Esophagus squamous epithelium (tissue), 5 donors: ENCODE data around the gene THRAP3. TPM values are rescaled to one million over a fixed set of nuclear protein-coding genes. Genes with fewer than 3 reads are reported as not detected.

Experiments
- DNase-seq: peaks from one replicate; lab custom pipeline; 2025; lab: John Stamatoyannopoulos, UW
- H3K27ac ChIP-seq, 4 donors: fragments of 200-600 bp; sonication (generic); one replicate each; pipeline ENCODE4 v1.5.1; 2016 to 2019; ENCODE audit warnings: mild to moderate bottlenecking in 1 of 4
- H3K27me3 ChIP-seq, 4 donors: fragments of 200-600 bp; sonication (generic); 1 replicate in 3 of 4; 2 replicates in 1 of 4; pipeline versions ENCODE4 v1.5.1 to v1.6.0; 2017 to 2021; ENCODE audit warnings: antibody characterized with exemption in 1 of 4
- H3K36me3 ChIP-seq, 3 donors: fragments of 200-600 bp; sonication (generic); one replicate each; pipeline ENCODE4 v1.5.1; 2016 to 2019
- H3K4me1 ChIP-seq, 3 donors: fragments of 200-600 bp; sonication (generic); one replicate each; pipeline ENCODE4 v1.5.1; 2017 to 2019
- H3K4me3 ChIP-seq, 4 donors: fragments of 200-600 bp; sonication (generic); 1 replicate in 3 of 4; 2 replicates in 1 of 4; pipeline ENCODE4 v1.5.1; 2016 to 2019; ENCODE audit warnings: mild to moderate bottlenecking in 2 of 4, moderate library complexity in 1 of 4
- H3K9me3 ChIP-seq, 3 donors: fragments of 200-600 bp; sonication (generic); one replicate each; pipeline ENCODE4 v1.5.1; 2016 to 2019
- POLR2A ChIP-seq, 4 donors: fragments of 450-650 bp; IDR thresholded peaks; one replicate each; pipeline ENCODE4 v1.6.1; 2017; ENCODE audit warnings: antibody characterized with exemption in 4 of 4, mild to moderate bottlenecking in 4 of 4, moderate library complexity in 3 of 4
- WGBS, 2 donors: methylation state at CpG; one replicate each; pipeline ENCODE4 v1.1.5; 2018; 5-methylcytosine and 5-hydroxymethylcytosine counted together
- intact Hi-C: fragments of 100-400 bp; cut with DNase I; formaldehyde crosslinking; loops from one replicate; pipeline ENCODE4 v1.15.0; 2022
- total RNA-seq, 4 donors: library from RNA; depleted of rRNA; stranded (reverse); fragments of >200 nt; gene quantifications; one replicate each; pipeline ENCODE4 v1.1.0, GENCODE V29; 2016
- TF ChIP-seq, protein P1 (sequence below), 6 experiments: fragments of 450-650 bp in 4 of 6; fragments of 200-600 bp in 2 of 6; sonication (generic) in 2 of 6; IDR thresholded peaks; one replicate each; pipeline ENCODE4 v1.5.1; 2016 to 2019; ENCODE audit warnings: antibody characterized with exemption in 6 of 6, mild to moderate bottlenecking in 4 of 6, moderate library complexity in 4 of 6
- donor health status: DM: yes; HTN: yes; CAD: no.

The THRAP3 gene
- total RNA-seq, 4 donors from 2014 or later, result 56.5 to 83.5 (median 73.6) TPM

DNA sequence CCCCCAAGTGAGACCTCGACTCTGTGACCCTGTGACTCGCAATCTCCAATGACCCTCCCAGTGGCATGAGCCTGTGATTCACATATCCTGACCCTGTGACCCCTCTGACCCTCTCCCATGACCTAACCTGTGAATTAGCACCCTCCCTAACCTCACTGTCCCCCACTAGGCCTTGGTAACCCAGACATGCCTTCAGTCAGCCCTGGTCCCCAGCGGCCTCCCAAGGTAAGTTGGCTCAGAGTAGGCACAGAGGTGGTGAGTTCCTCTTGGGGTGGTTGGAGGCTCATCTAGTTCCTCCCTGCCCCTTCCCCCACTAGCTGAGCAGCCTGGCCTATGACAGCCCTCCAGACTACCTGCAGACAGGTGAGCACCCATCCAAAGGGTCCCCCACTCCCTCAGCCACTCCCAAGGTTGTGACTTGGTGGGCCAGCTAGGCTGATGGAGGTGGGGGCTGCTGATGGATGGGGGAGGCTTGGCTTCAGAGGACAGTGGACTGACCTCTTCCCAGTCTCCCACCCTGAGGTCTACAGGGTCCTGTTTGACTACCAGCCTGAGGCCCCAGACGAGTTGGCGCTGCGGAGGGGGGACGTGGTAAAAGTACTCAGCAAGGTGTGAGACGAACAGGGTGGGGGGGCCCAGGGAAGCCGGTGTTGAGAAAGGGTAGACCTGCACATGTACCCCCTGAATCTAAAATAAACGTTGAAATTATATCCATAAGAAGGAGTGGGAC, 83.5 kb downstream of the THRAP3 start:
- WGBS, 2 donors, result 89 to 96% methylated on average over 2 to 7 of the region's 10 CpGs
- no peak for DNase-seq
- Histone ChIP-seq H3K27me3 (no peaks in the 10 kb centered on the region), H3K4me3 (peak overlapping the region in 3 of 4 donors; percentile 58 to 93 (median 82)), H3K9me3 (no peaks in the 10 kb centered on the region), H3K36me3 (peaks cover 0 to 40% (median 10%) of the 10 kb centered on the region in 3 donors), H3K4me1 (peaks cover 16 to 25% (median 17%) of the 10 kb centered on the region in 3 donors), H3K27ac (peak overlapping the region in 1 of 4 donors; percentile 95)
- TF ChIP-seq, protein P1, sequence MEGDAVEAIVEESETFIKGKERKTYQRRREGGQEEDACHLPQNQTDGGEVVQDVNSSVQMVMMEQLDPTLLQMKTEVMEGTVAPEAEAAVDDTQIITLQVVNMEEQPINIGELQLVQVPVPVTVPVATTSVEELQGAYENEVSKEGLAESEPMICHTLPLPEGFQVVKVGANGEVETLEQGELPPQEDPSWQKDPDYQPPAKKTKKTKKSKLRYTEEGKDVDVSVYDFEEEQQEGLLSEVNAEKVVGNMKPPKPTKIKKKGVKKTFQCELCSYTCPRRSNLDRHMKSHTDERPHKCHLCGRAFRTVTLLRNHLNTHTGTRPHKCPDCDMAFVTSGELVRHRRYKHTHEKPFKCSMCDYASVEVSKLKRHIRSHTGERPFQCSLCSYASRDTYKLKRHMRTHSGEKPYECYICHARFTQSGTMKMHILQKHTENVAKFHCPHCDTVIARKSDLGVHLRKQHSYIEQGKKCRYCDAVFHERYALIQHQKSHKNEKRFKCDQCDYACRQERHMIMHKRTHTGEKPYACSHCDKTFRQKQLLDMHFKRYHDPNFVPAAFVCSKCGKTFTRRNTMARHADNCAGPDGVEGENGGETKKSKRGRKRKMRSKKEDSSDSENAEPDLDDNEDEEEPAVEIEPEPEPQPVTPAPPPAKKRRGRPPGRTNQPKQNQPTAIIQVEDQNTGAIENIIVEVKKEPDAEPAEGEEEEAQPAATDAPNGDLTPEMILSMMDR (IDR thresholded peaks at IDR 0.05), result no peak
- TF ChIP-seq POLR2A (IDR thresholded peaks at IDR 0.05), result no peak
- intact Hi-C loops, result no loop called here

DNA sequence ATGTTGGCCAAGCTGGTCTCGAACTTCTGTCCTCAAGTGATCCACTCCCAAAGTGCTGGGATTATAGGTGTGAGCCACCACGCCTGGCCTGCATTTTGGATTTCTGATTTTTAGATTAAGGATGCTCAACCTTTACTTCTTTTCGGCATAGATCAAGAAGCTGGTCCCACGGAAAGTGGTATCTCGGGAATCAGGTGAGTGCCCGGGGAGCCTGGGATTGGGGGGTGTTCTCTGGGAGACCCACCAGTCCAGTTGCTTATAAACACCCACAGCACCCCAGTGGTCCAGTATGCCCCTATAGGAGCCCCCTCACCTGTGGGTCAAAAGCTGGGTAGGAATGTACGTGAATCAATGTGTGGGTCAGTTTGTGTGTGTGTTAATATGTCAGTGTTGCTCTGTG, 85.2 kb downstream of the THRAP3 start:
- no peak for TF ChIP-seq POLR2A (IDR thresholded peaks at IDR 0.05)
- TF ChIP-seq, protein P1 (IDR thresholded peaks at IDR 0.05), result no peak
- 95 to 100% methylated on average over 6 to 7 of the region's 7 CpGs for WGBS, 2 donors
- Histone ChIP-seq H3K4me3 (no peak overlapping the region), H3K4me1 (peaks cover 16 to 25% (median 17%) of the 10 kb centered on the region in 3 donors), H3K27me3 (no peaks in the 10 kb centered on the region), H3K27ac (no peak overlapping the region), H3K9me3 (no peaks in the 10 kb centered on the region), H3K36me3 (peaks cover 0 to 24% (median 0%) of the 10 kb centered on the region in 3 donors)
- intact Hi-C loops, result no loop called here
- no peak for DNase-seq

DNA sequence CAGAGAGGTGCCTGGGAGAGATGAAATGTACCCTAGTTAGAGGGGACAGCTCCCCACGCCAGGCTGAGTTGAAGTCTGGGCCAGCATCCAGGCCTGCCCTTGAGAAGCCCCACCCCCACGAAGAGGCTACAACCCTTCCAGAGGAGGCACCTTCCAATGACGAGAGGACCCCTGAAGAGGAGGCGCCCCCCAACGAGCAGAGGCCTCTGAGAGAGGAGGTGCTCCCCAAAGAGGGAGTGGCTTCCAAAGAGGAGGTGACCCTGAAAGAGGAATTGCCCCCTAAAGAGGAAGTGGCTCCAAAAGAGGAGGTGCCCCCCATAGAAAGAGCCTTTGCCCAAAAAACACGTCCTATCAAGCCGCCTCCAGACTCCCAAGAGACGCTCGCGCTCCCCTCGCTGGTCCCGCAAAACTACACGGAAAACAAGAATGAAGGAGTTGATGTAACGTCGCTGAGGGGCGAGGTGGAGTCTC, 96.1 kb downstream of the THRAP3 start:
- Histone ChIP-seq H3K4me1 (peaks cover 14 to 43% (median 26%) of the 10 kb centered on the region in 3 donors), H3K27ac (peak overlapping the region in 3 of 4 donors; percentile 78 to 93 (median 91)), H3K4me3 (peak overlapping the region in 3 of 4 donors; percentile 35 to 85 (median 76)), H3K27me3 (peaks cover 0 to 7% (median 0%) of the 10 kb centered on the region in 4 donors), H3K9me3 (no peaks in the 10 kb centered on the region), H3K36me3 (no peaks in the 10 kb centered on the region)
- TF ChIP-seq POLR2A (IDR thresholded peaks at IDR 0.05), result no peak
- TF ChIP-seq, protein P1 (IDR thresholded peaks at IDR 0.05), result no peak
- WGBS, 2 donors, result 50 to 55% methylated on average over 3 to 9 of the region's 16 CpGs
- intact Hi-C loops, result no loop called here
- no peak for DNase-seq

DNA sequence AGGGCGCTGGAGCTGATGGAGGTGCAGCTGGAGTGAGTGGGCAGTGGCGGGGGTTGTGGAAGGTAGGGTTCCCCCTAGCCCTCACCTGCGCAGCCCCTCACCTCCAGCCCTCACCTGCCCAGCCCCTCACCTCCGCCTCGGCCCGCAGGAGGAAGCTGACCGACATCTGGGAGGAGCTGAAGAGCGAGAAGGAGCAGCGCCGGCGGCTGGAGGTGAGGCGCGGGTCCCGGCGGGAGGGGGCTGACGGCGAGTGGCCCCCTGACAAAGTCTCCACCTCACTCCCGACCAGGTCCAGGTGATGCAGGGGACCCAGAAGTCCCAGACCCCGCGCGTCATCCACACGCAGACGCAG, 96.5 kb downstream of the THRAP3 start:
- H3K4me1 ChIP-seq, result peaks cover 14 to 43% (median 26%) of the 10 kb centered on the region in 3 donors
- no peak for DNase-seq
- H3K36me3 ChIP-seq, result no peaks in the 10 kb centered on the region
- H3K27me3 ChIP-seq, result peaks cover 0 to 7% (median 0%) of the 10 kb centered on the region in 4 donors
- peak overlapping the region; percentile 6 to 85 (median 56) for H3K4me3 ChIP-seq
- TF ChIP-seq POLR2A (IDR thresholded peaks at IDR 0.05), result no peak
- TF ChIP-seq, protein P1 (IDR thresholded peaks at IDR 0.05), result no peak
- intact Hi-C loops, result no loop called here
- H3K9me3 ChIP-seq, result no peaks in the 10 kb centered on the region
- peak overlapping the region; percentile 26 to 93 (median 84) for H3K27ac ChIP-seq
- WGBS, 2 donors, result 60% methylated on average over 1 of the region's 23 CpGs; no CpG with 5 or more reads in 1 of the 2 donors
